A549 (cell line): ENCODE data around the gene TFF1. TPM values are rescaled to one million over a fixed set of nuclear protein-coding genes. Genes with fewer than 3 reads are reported as not detected.

ENCODE experiments used
- ATAC-seq, 2 experiments: fragments of 200-7000 bp in 1 of 2; fragments of >200 bp in 1 of 2; cut with Nextera tagmentation in 1 of 2; cut with Tn5 transposase in 1 of 2; 3 replicates each; pipeline versions ENCODE4 v1.8.0 to v1.9.1; 2018 to 2020; ENCODE audit warnings: mild to moderate bottlenecking in 1 of 2, moderate library complexity in 1 of 2
- CTCF ChIA-PET: fragments of 300-600 bp; sonication (Branson Sonifier 250); formaldehyde crosslinking; extraction: SDS; loops from one replicate; lab custom pipeline; 2021; ENCODE audit warnings: antibody characterized with exemption, inconsistent platforms; lab: Yijun Ruan, JAX
- POLR2A ChIA-PET: fragments of 350-600 bp; formaldehyde crosslinking; extraction: SDS; loops from one replicate; lab custom pipeline; 2021; ENCODE audit warnings: antibody characterized with exemption, inconsistent platforms; lab: Yijun Ruan, JAX
- DNase-seq, 2 experiments: peaks; one replicate each; pipeline versions ENCODE4 v3.0.0 to v3.0.0-alpha.2; 2011 to 2016; ENCODE audit warnings: low read depth in 1 of 2, low spot score in 1 of 2
- FAIRE-seq: peaks from 2 replicates; lab custom pipeline; 2011; peaks lifted over from hg19 to GRCh38; lab: Jason Lieb, UNC
- H3K27ac ChIP-seq, 2 experiments: fragments of >200 bp; sonication (Bioruptor Twin); formaldehyde crosslinking; 3 replicates each; pipeline ENCODE4 v1.5.1; 2016 to 2017
- H3K4me1 ChIP-seq: fragments of >200 bp; sonication (Bioruptor Twin); formaldehyde crosslinking; 3 replicates; pipeline ENCODE4 v1.6.1; 2016
- H3K4me2 ChIP-seq: fragments of >200 bp; sonication (Bioruptor Twin); formaldehyde crosslinking; 3 replicates; pipeline ENCODE4 v1.6.1; 2016
- H3K4me3 ChIP-seq: fragments of >200 bp; sonication (Bioruptor Twin); formaldehyde crosslinking; 3 replicates; pipeline ENCODE4 v1.5.1; 2016
- H3K9me3 ChIP-seq: fragments of >200 bp; sonication (Bioruptor Twin); formaldehyde crosslinking; 3 replicates; pipeline ENCODE4 v1.6.1; 2016
- CBX8 ChIP-seq: fragments of 200-600 bp; sonication (generic); IDR thresholded peaks from 2 replicates; pipeline ENCODE4 v1.6.1; 2016
- CEBPB ChIP-seq, 2 experiments: fragments of >200 bp in 1 of 2; sonication (Bioruptor Twin) in 1 of 2; formaldehyde crosslinking in 1 of 2; IDR thresholded peaks; 2 replicates each; pipeline ENCODE4 v1.6.1; 2012 to 2016
- CHD2 ChIP-seq: fragments of 150-350 bp; IDR thresholded peaks from 2 replicates; pipeline ENCODE4 v1.6.1; 2014; ENCODE audit warnings: low read length; ENCODE audit not compliant: partially characterized antibody
- EP300 ChIP-seq, 2 experiments: fragments of >200 bp; sonication (Bioruptor Twin); formaldehyde crosslinking; IDR thresholded peaks; 2 replicates in 1 of 2; 3 replicates in 1 of 2; pipeline ENCODE4 v1.6.1; 2016 to 2017
- ESRRA ChIP-seq: fragments of 150-350 bp; IDR thresholded peaks from 2 replicates; pipeline ENCODE4 v1.6.1; 2014; ENCODE audit warnings: mild to moderate bottlenecking, low read length, borderline replicate concordance
- FOSL2 ChIP-seq, 2 experiments: fragments of 450-650 bp in 1 of 2; fragments of >200 bp in 1 of 2; sonication (Bioruptor Twin) in 1 of 2; formaldehyde crosslinking; IDR thresholded peaks; 2 replicates each; pipeline versions ENCODE4 v1.5.0 to v1.6.1; 2016 to 2020; ENCODE audit warnings: mild to moderate bottlenecking in 1 of 2, moderate library complexity in 1 of 2
- GATA3 ChIP-seq: IDR thresholded peaks from 2 replicates; pipeline ENCODE4 v1.6.1; 2012; ENCODE audit warnings: borderline replicate concordance
- HDAC2 ChIP-seq: fragments of 200-600 bp; sonication (generic); IDR thresholded peaks from 2 replicates; pipeline ENCODE4 v1.6.1; 2016
- HEYL ChIP-seq: fragments of 250-450 bp; sonication (Bioruptor Pico); IDR thresholded peaks from 2 replicates; pipeline ENCODE4 v1.8.0; 2021; ENCODE audit warnings: mild to moderate bottlenecking, moderate library complexity
- HOXA7 ChIP-seq: fragments of 250-450 bp; sonication (Bioruptor Pico); IDR thresholded peaks from 2 replicates; pipeline ENCODE4 v1.5.0; 2020; ENCODE audit warnings: mild to moderate bottlenecking, moderate library complexity
- JUN ChIP-seq, 2 experiments: fragments of >200 bp; sonication (Bioruptor Twin); formaldehyde crosslinking; IDR thresholded peaks; 2 replicates in 1 of 2; 3 replicates in 1 of 2; pipeline ENCODE4 v1.6.1; 2016 to 2017
- JUNB ChIP-seq: fragments of >200 bp; sonication (Bioruptor Twin); formaldehyde crosslinking; IDR thresholded peaks from 2 replicates; pipeline ENCODE4 v1.6.1; 2016
- KDM5A ChIP-seq: fragments of 200-600 bp; sonication (generic); IDR thresholded peaks from 2 replicates; pipeline ENCODE4 v1.6.1; 2016; ENCODE audit warnings: antibody characterized with exemption, mild to moderate bottlenecking
- NPAS2 ChIP-seq: fragments of 250-450 bp; sonication (Bioruptor Pico); IDR thresholded peaks from 2 replicates; pipeline ENCODE4 v1.8.0; 2022; ENCODE audit warnings: mild to moderate bottlenecking, moderate library complexity, borderline replicate concordance
- RARB ChIP-seq: fragments of 250-450 bp; sonication (Bioruptor Pico); IDR thresholded peaks from 2 replicates; pipeline ENCODE4 v1.8.0; 2021; ENCODE audit warnings: mild to moderate bottlenecking, moderate library complexity
- RFX5 ChIP-seq: fragments of 450-650 bp; IDR thresholded peaks from 2 replicates; pipeline ENCODE4 v1.7.1; 2014; ENCODE audit warnings: antibody characterized with exemption, mild to moderate bottlenecking, moderate library complexity
- SREBF2 ChIP-seq: fragments of 450-650 bp; IDR thresholded peaks from 2 replicates; pipeline ENCODE4 v1.6.1; 2014; ENCODE audit warnings: mild to moderate bottlenecking, moderate library complexity
- WGBS: methylation state at CpG from one replicate; pipeline ENCODE4 v1.1.6; 2017; ENCODE audit errors: missing lambda C conversion rate; 5-methylcytosine and 5-hydroxymethylcytosine counted together
- polyA plus RNA-seq, 4 experiments: library from polyadenylated mRNA; depleted of rRNA in 3 of 4; stranded (reverse); fragments of >200 nt; fragmentation: RNase III in 1 of 4; extraction: RNeasy Plus Mini Kit Qiagen cat#74134 plus additional on column Dnase treatment in 1 of 4; gene quantifications; 2 replicates in 3 of 4; 3 replicates in 1 of 4; pipeline ENCODE4 v1.2.3, GENCODE V29; 2011 to 2017
- TF ChIP-seq, protein P1 (sequence below): fragments of >200 bp; sonication (Bioruptor Twin); formaldehyde crosslinking; IDR thresholded peaks from 3 replicates; pipeline ENCODE4 v1.6.1; 2016
- TF ChIP-seq, protein P2 (sequence below): fragments of >200 bp; sonication (Bioruptor Twin); formaldehyde crosslinking; IDR thresholded peaks from 2 replicates; pipeline ENCODE4 v1.6.1; 2016
- TF ChIP-seq, protein P3 (sequence below): fragments of 200-600 bp; sonication (generic); IDR thresholded peaks from 2 replicates; pipeline ENCODE4 v1.6.1; 2016; ENCODE audit warnings: antibody characterized with exemption, mild to moderate bottlenecking, moderate library complexity
- TF ChIP-seq, protein P4 (sequence below): fragments of 250-450 bp; sonication (Bioruptor Pico); IDR thresholded peaks from 2 replicates; pipeline ENCODE4 v1.5.0; 2021; ENCODE audit warnings: mild to moderate bottlenecking, moderate library complexity, borderline replicate concordance

TFF1 gene
- polyA plus RNA-seq, 2 of the 4 experiments (the other 2 are of a cell fraction) = 1.0 to 5.8 TPM

DNA sequence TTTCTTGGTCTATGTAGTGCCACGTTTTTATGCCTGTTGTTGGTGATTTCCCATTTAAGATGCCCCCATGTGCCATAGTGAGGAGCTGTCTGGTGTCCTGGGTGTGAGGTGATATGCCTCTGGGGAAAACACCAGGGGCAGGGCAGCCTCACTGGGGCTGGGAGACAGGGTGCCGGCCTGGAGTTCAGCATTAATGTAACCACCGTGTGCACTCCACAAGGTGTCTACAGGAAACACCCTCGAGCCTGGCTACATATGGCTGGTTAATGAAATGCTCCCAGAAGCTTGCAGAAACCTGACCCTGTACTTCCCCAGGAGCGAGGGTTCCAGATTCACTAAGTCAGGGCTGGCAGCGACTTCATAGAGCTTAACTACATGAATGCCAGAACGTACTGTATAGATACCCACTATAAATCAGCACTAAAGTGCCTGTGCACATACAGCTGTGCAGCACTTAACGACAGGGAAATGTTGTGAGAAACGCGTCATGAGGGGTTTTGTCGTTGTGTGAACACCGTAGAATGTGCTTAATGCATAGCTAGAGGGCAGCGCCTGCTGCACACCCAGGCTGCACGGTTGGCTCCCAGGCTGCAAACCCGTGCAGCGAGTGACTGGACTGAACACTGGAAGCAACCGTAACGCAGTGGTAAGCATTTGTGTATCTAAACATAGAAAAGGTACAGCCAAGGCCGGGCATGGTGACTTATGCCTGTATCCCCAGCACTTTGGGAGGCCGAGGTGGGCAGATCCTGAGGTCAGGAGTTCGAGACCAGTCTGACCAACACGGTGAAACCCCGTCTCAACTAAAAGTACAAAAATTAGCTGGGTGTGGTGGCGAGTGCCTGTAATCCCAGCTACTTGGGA is 25.9 kb downstream of the TFF1 start:
- DNase-seq (no peak), FAIRE-seq (no peak), ATAC-seq (no peak)
- CTCF ChIA-PET = interaction anchor here (0.7 to 1.5 kb wide), 4 partner anchors 41 to 195 kb away, joined by 3 to 4 read pairs (median 3); no protein-coding TSS in a partner anchor
- Histone ChIP-seq H3K4me3 (no peak overlapping the region), H3K4me1 (no peaks in the 10 kb centered on the region), H3K27ac (no peak overlapping the region), H3K9me3 (no peaks in the 10 kb centered on the region), H3K4me2 (no peak overlapping the region)
- TF ChIP-seq CHD2 = no peak
- TF ChIP-seq, protein P1, sequence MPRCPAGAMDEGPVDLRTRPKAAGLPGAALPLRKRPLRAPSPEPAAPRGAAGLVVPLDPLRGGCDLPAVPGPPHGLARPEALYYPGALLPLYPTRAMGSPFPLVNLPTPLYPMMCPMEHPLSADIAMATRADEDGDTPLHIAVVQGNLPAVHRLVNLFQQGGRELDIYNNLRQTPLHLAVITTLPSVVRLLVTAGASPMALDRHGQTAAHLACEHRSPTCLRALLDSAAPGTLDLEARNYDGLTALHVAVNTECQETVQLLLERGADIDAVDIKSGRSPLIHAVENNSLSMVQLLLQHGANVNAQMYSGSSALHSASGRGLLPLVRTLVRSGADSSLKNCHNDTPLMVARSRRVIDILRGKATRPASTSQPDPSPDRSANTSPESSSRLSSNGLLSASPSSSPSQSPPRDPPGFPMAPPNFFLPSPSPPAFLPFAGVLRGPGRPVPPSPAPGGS = no peak
- TF ChIP-seq, protein P2, sequence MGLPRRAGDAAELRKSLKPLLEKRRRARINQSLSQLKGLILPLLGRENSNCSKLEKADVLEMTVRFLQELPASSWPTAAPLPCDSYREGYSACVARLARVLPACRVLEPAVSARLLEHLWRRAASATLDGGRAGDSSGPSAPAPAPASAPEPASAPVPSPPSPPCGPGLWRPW = no peak
- no peak for TF ChIP-seq CBX8
- TF ChIP-seq ESRRA = no peak
- no peak for TF ChIP-seq GATA3
- TF ChIP-seq HEYL = no peak
- no peak for TF ChIP-seq EP300 (IDR thresholded peaks at IDR 0.05)
- TF ChIP-seq, protein P3, sequence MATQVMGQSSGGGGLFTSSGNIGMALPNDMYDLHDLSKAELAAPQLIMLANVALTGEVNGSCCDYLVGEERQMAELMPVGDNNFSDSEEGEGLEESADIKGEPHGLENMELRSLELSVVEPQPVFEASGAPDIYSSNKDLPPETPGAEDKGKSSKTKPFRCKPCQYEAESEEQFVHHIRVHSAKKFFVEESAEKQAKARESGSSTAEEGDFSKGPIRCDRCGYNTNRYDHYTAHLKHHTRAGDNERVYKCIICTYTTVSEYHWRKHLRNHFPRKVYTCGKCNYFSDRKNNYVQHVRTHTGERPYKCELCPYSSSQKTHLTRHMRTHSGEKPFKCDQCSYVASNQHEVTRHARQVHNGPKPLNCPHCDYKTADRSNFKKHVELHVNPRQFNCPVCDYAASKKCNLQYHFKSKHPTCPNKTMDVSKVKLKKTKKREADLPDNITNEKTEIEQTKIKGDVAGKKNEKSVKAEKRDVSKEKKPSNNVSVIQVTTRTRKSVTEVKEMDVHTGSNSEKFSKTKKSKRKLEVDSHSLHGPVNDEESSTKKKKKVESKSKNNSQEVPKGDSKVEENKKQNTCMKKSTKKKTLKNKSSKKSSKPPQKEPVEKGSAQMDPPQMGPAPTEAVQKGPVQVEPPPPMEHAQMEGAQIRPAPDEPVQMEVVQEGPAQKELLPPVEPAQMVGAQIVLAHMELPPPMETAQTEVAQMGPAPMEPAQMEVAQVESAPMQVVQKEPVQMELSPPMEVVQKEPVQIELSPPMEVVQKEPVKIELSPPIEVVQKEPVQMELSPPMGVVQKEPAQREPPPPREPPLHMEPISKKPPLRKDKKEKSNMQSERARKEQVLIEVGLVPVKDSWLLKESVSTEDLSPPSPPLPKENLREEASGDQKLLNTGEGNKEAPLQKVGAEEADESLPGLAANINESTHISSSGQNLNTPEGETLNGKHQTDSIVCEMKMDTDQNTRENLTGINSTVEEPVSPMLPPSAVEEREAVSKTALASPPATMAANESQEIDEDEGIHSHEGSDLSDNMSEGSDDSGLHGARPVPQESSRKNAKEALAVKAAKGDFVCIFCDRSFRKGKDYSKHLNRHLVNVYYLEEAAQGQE = no peak
- no peak for TF ChIP-seq FOSL2 (IDR thresholded peaks at IDR 0.05)
- no peak for TF ChIP-seq FOSL2 (CRISPR knock-in tag; IDR thresholded peaks at IDR 0.05)
- no peak for TF ChIP-seq NPAS2 (CRISPR knock-in tag)
- no peak for TF ChIP-seq SREBF2
- no peak for TF ChIP-seq CEBPB (IDR thresholded peaks at IDR 0.05)
- POLR2A ChIA-PET = no interaction called here
- 81% methylated on average over 23 of the region's 24 CpGs for WGBS

DNA sequence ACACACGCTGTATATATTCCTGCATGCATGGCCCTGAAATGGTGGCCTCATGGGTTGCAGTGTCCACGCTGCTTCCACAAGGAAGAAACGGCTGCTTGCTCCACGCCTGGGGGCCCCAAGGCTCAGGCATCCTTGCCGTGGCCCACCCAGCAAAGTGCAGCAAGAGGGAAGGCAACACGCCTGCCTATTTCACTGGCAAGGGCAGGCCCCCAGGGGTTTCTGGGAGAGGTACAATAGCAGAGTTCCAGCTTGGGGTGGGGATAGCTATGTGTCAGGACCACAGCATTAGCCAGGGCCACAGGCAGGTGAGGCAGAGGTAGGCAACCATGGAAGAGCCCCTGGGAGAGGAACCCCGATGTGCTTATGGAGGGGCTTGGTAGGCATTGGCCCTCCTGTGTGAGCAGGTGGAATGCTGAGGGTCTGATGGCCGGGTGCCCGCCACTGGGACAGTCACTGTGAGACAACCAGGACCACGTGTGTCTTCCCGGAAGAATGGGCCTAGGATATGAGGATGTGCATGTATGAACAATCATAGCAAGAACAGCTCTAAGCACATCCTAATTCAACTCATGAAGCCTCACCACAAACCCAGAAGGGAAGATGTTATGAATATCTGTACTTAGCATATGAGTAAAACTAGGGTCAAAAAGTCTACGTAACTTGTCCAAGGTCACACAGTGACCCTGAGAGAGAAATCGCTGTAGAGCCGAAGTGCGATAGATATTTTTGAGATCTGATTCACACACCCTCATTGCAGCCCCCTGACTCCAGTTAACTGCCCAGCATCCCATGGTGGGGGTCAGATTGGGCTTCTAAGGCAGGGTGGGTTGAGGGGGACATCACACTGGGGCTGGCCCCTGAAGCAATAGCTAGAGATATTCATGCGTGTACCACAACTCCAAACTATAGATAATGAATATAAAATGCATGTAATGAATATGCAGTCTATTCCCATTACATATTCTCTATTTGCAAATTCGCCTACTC is 27.3 kb downstream of the TFF1 start:
- Histone ChIP-seq H3K27ac (no peak overlapping the region), H3K4me1 (no peaks in the 10 kb centered on the region), H3K4me3 (no peak overlapping the region), H3K4me2 (no peak overlapping the region), H3K9me3 (no peaks in the 10 kb centered on the region)
- no peak for DNase-seq
- ATAC-seq = no peak
- FAIRE-seq = no peak
- ChIA-PET POLR2A (no interaction called here), CTCF (interaction anchor here (0.5 to 3.0 kb wide), 18 partner anchors 8 to 227 kb away, joined by 3 to 14 read pairs (median 4); no protein-coding TSS in a partner anchor)
- TF ChIP-seq, protein P3 = no peak
- TF ChIP-seq RARB (no peak), RFX5 (no peak), EP300 (IDR thresholded peaks at IDR 0.05) (no peak), HDAC2 (no peak), JUNB (no peak), JUN (IDR thresholded peaks at IDR 0.05) (no peak), SREBF2 (no peak), KDM5A (no peak), FOSL2 (IDR thresholded peaks at IDR 0.05) (no peak), FOSL2 (CRISPR knock-in tag; IDR thresholded peaks at IDR 0.05) (no peak), HOXA7 (no peak), ESRRA (no peak)
- TF ChIP-seq, protein P2 = no peak
- TF ChIP-seq, protein P4, sequence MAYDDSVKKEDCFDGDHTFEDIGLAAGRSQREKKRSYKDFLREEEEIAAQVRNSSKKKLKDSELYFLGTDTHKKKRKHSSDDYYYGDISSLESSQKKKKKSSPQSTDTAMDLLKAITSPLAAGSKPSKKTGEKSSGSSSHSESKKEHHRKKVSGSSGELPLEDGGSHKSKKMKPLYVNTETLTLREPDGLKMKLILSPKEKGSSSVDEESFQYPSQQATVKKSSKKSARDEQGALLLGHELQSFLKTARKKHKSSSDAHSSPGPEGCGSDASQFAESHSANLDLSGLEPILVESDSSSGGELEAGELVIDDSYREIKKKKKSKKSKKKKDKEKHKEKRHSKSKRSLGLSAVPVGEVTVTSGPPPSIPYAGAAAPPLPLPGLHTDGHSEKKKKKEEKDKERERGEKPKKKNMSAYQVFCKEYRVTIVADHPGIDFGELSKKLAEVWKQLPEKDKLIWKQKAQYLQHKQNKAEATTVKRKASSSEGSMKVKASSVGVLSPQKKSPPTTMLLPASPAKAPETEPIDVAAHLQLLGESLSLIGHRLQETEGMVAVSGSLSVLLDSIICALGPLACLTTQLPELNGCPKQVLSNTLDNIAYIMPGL (CRISPR knock-in tag) = no peak
- WGBS = 83% methylated on average over 12 of the region's 17 CpGs
